ENCODE data around the gene DLG5.

The DLG5 gene

GRCh38 chr10:77926566-77927401 lies at the start of gene DLG5:
DLG5 (minus strand) TSS chr10:77926755; CDS start chr10:77926520, 235 bp downstream.
- Histone ChIP-seq H3K36me3 (ENCODE audit: insufficient read depth, insufficient read length, low read length) (peaks cover 15% of the 10 kb centered on the region), H3K9ac (ENCODE audit: insufficient read length, low read depth) (peak within 1 kb of the TSS; percentile 89), H3K4me3 (ENCODE audit: insufficient read length, low read depth) (peak within 1 kb of the TSS; percentile 75), H3K9me3 (ENCODE audit: insufficient read depth, low read length) (no peaks in the 10 kb centered on the region), H3K4me1 (ENCODE audit: insufficient read depth, insufficient read length) (peaks cover 2% of the 10 kb centered on the region), H3K27me3 (ENCODE audit: insufficient read depth, insufficient read length) (no peaks in the 10 kb centered on the region)
- no peak for DNase-seq (ENCODE audit: low read depth, low spot score)
- TF ChIP-seq SUZ12 (IDR thresholded peaks at IDR 0.05; ENCODE audit: extremely low read depth, insufficient read depth, insufficient read length) (no peak), YY1 (IDR thresholded peaks at IDR 0.05; ENCODE audit: insufficient read depth, insufficient read length) (no peak), ZNF274 (IDR thresholded peaks at IDR 0.05; ENCODE audit: low read depth, low read length) (no peak)

- no peak for DNase-seq (ENCODE audit: low read depth, low spot score)
- Histone ChIP-seq H3K36me3 (ENCODE audit: insufficient read depth, insufficient read length, low read length) (peaks cover 45% of the 10 kb centered on the region), H3K9me3 (ENCODE audit: insufficient read depth, low read length) (no peaks in the 10 kb centered on the region), H3K4me1 (ENCODE audit: insufficient read depth, insufficient read length) (no peaks in the 10 kb centered on the region), H3K27me3 (ENCODE audit: insufficient read depth, insufficient read length) (no peaks in the 10 kb centered on the region), H3K4me3 (ENCODE audit: insufficient read length, low read depth) (no peak overlapping the region), H3K9ac (ENCODE audit: insufficient read length, low read depth) (no peak overlapping the region)
- TF ChIP-seq SUZ12 (IDR thresholded peaks at IDR 0.05; ENCODE audit: extremely low read depth, insufficient read depth, insufficient read length) (no peak), YY1 (IDR thresholded peaks at IDR 0.05; ENCODE audit: insufficient read depth, insufficient read length) (no peak)
Observed at GRCh38 chr10:77975086-77975666, 48.6 kb upstream of the DLG5 start.

GRCh38 chr10:77974396-77975074 lies 48.0 kb upstream of the DLG5 start:
- Histone ChIP-seq H3K9me3 (ENCODE audit: insufficient read depth, low read length) (no peaks in the 10 kb centered on the region), H3K4me3 (ENCODE audit: insufficient read length, low read depth) (no peak overlapping the region), H3K36me3 (ENCODE audit: insufficient read depth, insufficient read length, low read length) (peaks cover 38% of the 10 kb centered on the region), H3K9ac (ENCODE audit: insufficient read length, low read depth) (no peak overlapping the region), H3K27me3 (ENCODE audit: insufficient read depth, insufficient read length) (no peaks in the 10 kb centered on the region), H3K4me1 (ENCODE audit: insufficient read depth, insufficient read length) (no peaks in the 10 kb centered on the region)
- TF ChIP-seq ZNF274 (IDR thresholded peaks at IDR 0.05; ENCODE audit: low read depth, low read length): no peak
- TF ChIP-seq SUZ12 (IDR thresholded peaks at IDR 0.05; ENCODE audit: extremely low read depth, insufficient read depth, insufficient read length): no peak
- TF ChIP-seq YY1 (IDR thresholded peaks at IDR 0.05; ENCODE audit: insufficient read depth, insufficient read length): no peak
- DNase-seq (ENCODE audit: low read depth, low spot score): peak; percentile 57

GRCh38 chr10:77973276-77973675 lies 46.7 kb upstream of the DLG5 start:
- DNase-seq (ENCODE audit: low read depth, low spot score): no peak
- H3K4me1 ChIP-seq (ENCODE audit: insufficient read depth, insufficient read length): no peaks in the 10 kb centered on the region
- H3K9me3 ChIP-seq (ENCODE audit: insufficient read depth, low read length): no peaks in the 10 kb centered on the region
- no peak for TF ChIP-seq ZNF274 (IDR thresholded peaks at IDR 0.05; ENCODE audit: low read depth, low read length)
- no peak for TF ChIP-seq SUZ12 (IDR thresholded peaks at IDR 0.05; ENCODE audit: extremely low read depth, insufficient read depth, insufficient read length)
- no peak for TF ChIP-seq YY1 (IDR thresholded peaks at IDR 0.05; ENCODE audit: insufficient read depth, insufficient read length)
- no peak overlapping the region for H3K9ac ChIP-seq (ENCODE audit: insufficient read length, low read depth)
- H3K27me3 ChIP-seq (ENCODE audit: insufficient read depth, insufficient read length): no peaks in the 10 kb centered on the region
- peaks cover 29% of the 10 kb centered on the region for H3K36me3 ChIP-seq (ENCODE audit: insufficient read depth, insufficient read length, low read length)
- no peak overlapping the region for H3K4me3 ChIP-seq (ENCODE audit: insufficient read length, low read depth)

- DNase-seq (ENCODE audit: low read depth, low spot score): no peak
- Histone ChIP-seq H3K4me1 (ENCODE audit: insufficient read depth, insufficient read length) (no peaks in the 10 kb centered on the region), H3K9ac (ENCODE audit: insufficient read length, low read depth) (no peak overlapping the region)
Observed at GRCh38 chr10:77972148-77972547, 45.6 kb upstream of the DLG5 start.

GRCh38 chr10:77971804-77972144 lies 45.2 kb upstream of the DLG5 start:
- Histone ChIP-seq H3K27me3 (ENCODE audit: insufficient read depth, insufficient read length) (no peaks in the 10 kb centered on the region), H3K9ac (ENCODE audit: insufficient read length, low read depth) (no peak overlapping the region), H3K36me3 (ENCODE audit: insufficient read depth, insufficient read length, low read length) (peaks cover 14% of the 10 kb centered on the region), H3K4me3 (ENCODE audit: insufficient read length, low read depth) (no peak overlapping the region), H3K4me1 (ENCODE audit: insufficient read depth, insufficient read length) (no peaks in the 10 kb centered on the region), H3K9me3 (ENCODE audit: insufficient read depth, low read length) (no peaks in the 10 kb centered on the region)
- TF ChIP-seq SUZ12 (IDR thresholded peaks at IDR 0.05; ENCODE audit: extremely low read depth, insufficient read depth, insufficient read length) (no peak), ZNF274 (IDR thresholded peaks at IDR 0.05; ENCODE audit: low read depth, low read length) (no peak), YY1 (IDR thresholded peaks at IDR 0.05; ENCODE audit: insufficient read depth, insufficient read length) (no peak)
- no peak for DNase-seq (ENCODE audit: low read depth, low spot score)

More at GRCh38 chr10:77972148-77972547, 45.6 kb upstream of the DLG5 start:
- TF ChIP-seq ZNF274 (IDR thresholded peaks at IDR 0.05; ENCODE audit: low read depth, low read length): no peak
- TF ChIP-seq YY1 (IDR thresholded peaks at IDR 0.05; ENCODE audit: insufficient read depth, insufficient read length): no peak
- no peak for TF ChIP-seq SUZ12 (IDR thresholded peaks at IDR 0.05; ENCODE audit: extremely low read depth, insufficient read depth, insufficient read length)
- Histone ChIP-seq H3K36me3 (ENCODE audit: insufficient read depth, insufficient read length, low read length) (peaks cover 18% of the 10 kb centered on the region), H3K9me3 (ENCODE audit: insufficient read depth, low read length) (no peaks in the 10 kb centered on the region), H3K27me3 (ENCODE audit: insufficient read depth, insufficient read length) (no peaks in the 10 kb centered on the region), H3K4me3 (ENCODE audit: insufficient read length, low read depth) (no peak overlapping the region)
